Breast epithelium (tissue), 4 donors: ENCODE measurements around the gene POLH. TPM values are rescaled to one million over a fixed set of nuclear protein-coding genes. Genes with fewer than 3 reads are reported as not detected.
A peak's percentile ranks its signal among the peaks of the same experiment; 100 is the strongest.

ENCODE experiments used
- DNase-seq, 2 donors: peaks; one replicate each; pipeline ENCODE4 v3.0.0-alpha.2; 2019; ENCODE audit warnings: low spot score in 2 of 2
- H3K27ac ChIP-seq, 2 donors: fragments of 200-600 bp; sonication (generic) in 1 of 2; one replicate each; pipeline ENCODE4 v1.5.1; 2016 to 2019; ENCODE audit warnings: mild to moderate bottlenecking in 1 of 2
- H3K27me3 ChIP-seq, 2 donors: fragments of 200-600 bp; sonication (generic) in 1 of 2; one replicate each; pipeline versions ENCODE4 v1.5.1 to v1.6.0; 2017 to 2019; ENCODE audit warnings: control low read depth in 1 of 2, mild to moderate bottlenecking in 1 of 2
- H3K36me3 ChIP-seq: fragments of 200-600 bp; one replicate; pipeline ENCODE4 v1.5.1; 2019
- H3K4me1 ChIP-seq, 2 donors: fragments of 200-600 bp; sonication (generic); one replicate each; pipeline ENCODE4 v1.5.1; 2016 to 2019; ENCODE audit warnings: control low read depth in 1 of 2
- H3K4me3 ChIP-seq, 3 donors: fragments of 200-600 bp; sonication (generic); 1 replicate in 2 of 3; 2 replicates in 1 of 3; pipeline ENCODE4 v1.5.1; 2016 to 2019; ENCODE audit warnings: mild to moderate bottlenecking in 3 of 3, moderate library complexity in 2 of 3
- H3K9me3 ChIP-seq, 2 donors: fragments of 200-600 bp; sonication (generic) in 1 of 2; one replicate each; pipeline ENCODE4 v1.5.1; 2016 to 2019; ENCODE audit warnings: control low read depth in 1 of 2
- CTCF ChIP-seq, 3 donors: fragments of 450-650 bp; IDR thresholded peaks; one replicate each; pipeline ENCODE4 v1.5.1; 2016 to 2017; ENCODE audit warnings: antibody characterized with exemption in 3 of 3, mild to moderate bottlenecking in 3 of 3, moderate library complexity in 3 of 3
- POLR2A ChIP-seq: fragments of 450-650 bp; IDR thresholded peaks from one replicate; pipeline ENCODE4 v1.6.1; 2016; ENCODE audit warnings: antibody characterized with exemption, mild to moderate bottlenecking, moderate library complexity
- POLR2AphosphoS5 ChIP-seq, 3 donors: sonication (generic); formaldehyde crosslinking; IDR thresholded peaks; one replicate each; pipeline ENCODE4 v1.6.1; 2017; ENCODE audit warnings: antibody characterized with exemption in 3 of 3
- intact Hi-C: fragments of 100-400 bp; cut with DNase I; formaldehyde crosslinking; loops from one replicate; pipeline ENCODE4 v1.15.1; 2023; ENCODE audit warnings: low total_unique reads
- total RNA-seq, 3 donors: library from RNA; depleted of rRNA; stranded (reverse); fragments of >200 nt; gene quantifications; one replicate each; pipeline ENCODE4 v1.1.0, GENCODE V29; 2016

POLH gene
- total RNA-seq, 3 donors from 2014 or later: 8.6 to 13.0 (median 9.8) TPM

DNA sequence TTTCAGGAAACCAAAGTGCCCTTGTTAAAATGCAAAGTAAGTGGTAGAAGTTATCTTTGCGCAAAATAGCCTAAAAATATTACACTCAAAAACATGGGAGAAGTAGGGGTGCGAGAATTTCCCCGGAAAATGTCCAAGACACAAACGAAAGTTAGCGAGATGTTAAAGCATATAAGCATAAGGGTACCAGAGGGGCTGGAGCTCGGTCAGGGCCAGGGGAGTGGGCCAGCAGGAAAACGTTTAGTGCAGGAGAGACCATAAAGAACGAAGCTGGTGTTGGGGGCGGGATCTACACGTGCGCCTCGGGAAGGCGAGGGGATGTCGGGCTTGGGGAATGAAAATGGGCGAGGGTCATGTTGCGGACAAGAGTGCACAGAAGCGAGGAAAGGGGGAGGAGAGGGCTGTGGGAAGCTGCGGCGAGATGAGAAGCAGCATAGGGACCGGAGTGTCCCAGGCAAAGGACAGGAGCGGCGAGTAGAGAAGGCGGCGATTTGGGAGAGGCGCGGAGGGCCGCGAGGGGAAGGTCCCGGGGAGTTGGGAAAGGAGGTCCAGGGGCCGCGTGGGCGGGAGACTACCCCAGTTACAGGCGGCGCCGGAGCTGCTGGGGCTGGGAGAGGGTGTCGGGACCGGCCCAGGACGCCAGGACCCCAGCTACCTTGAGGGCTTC, 747 bp upstream of the POLH start:
- H3K4me3 ChIP-seq: peak overlapping the region; percentile 86 to 92 (median 87)
- DNase-seq: no peak
- intact Hi-C loops: no loop called here
- H3K27ac ChIP-seq: peak overlapping the region in 1 of 2 donors; percentile 62
- H3K36me3 ChIP-seq: peaks cover 8% of the 10 kb centered on the region
- TF ChIP-seq POLR2AphosphoS5 (IDR thresholded peaks at IDR 0.05) (no peak), POLR2A (no peak), CTCF (IDR thresholded peaks at IDR 0.05) (no peak)
- no peaks in the 10 kb centered on the region for H3K9me3 ChIP-seq
- peaks cover 4 to 11% of the 10 kb centered on the region in 2 donors for H3K4me1 ChIP-seq
- H3K27me3 ChIP-seq: no peaks in the 10 kb centered on the region

DNA sequence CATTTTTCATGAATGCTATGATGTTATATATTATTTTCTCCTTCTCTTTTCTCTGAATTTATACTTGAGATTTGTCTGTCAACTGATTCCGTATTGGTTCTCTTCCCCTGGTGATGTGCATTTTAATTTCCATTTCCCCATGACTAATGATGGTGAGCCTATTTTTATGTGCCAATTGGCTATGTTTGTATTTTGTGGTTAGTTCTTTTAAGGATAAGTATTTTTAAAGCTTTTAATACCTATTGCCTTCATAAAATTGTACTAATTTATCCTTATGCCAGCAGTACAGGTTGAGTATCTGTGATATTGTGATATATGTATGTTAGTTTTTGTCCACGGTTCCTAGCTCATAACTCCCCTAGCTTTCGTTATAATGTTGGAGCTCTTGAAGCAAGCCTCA, 2.8 kb downstream of the POLH start:
- no peaks in the 10 kb centered on the region for H3K36me3 ChIP-seq
- H3K27me3 ChIP-seq: no peaks in the 10 kb centered on the region
- H3K27ac ChIP-seq: peak overlapping the region in 1 of 2 donors; percentile 1
- DNase-seq: no peak
- H3K4me3 ChIP-seq: no peak overlapping the region
- TF ChIP-seq CTCF (IDR thresholded peaks at IDR 0.05) (no peak), POLR2A (no peak), POLR2AphosphoS5 (IDR thresholded peaks at IDR 0.05) (no peak)
- intact Hi-C loops: no loop called here
- H3K9me3 ChIP-seq: no peaks in the 10 kb centered on the region
- peaks cover 4 to 11% of the 10 kb centered on the region in 2 donors for H3K4me1 ChIP-seq

- no peaks in the 10 kb centered on the region for H3K27me3 ChIP-seq
- no peak overlapping the region for H3K4me3 ChIP-seq
- TF ChIP-seq CTCF (IDR thresholded peaks at IDR 0.05) (no peak), POLR2AphosphoS5 (IDR thresholded peaks at IDR 0.05) (no peak), POLR2A (no peak)
- intact Hi-C loops: no loop called here
- peak overlapping the region in 1 of 2 donors; percentile 1 for H3K27ac ChIP-seq
- H3K9me3 ChIP-seq: no peaks in the 10 kb centered on the region
- peaks cover 4 to 11% of the 10 kb centered on the region in 2 donors for H3K4me1 ChIP-seq
- no peaks in the 10 kb centered on the region for H3K36me3 ChIP-seq
- DNase-seq: no peak
Measured at GRCh38 chr6:43579171-43579570, 3.2 kb downstream of the POLH start.

- intact Hi-C loops: no loop called here
- Histone ChIP-seq H3K36me3 (no peaks in the 10 kb centered on the region), H3K9me3 (no peaks in the 10 kb centered on the region), H3K4me3 (no peak overlapping the region), H3K4me1 (no peaks in the 10 kb centered on the region), H3K27me3 (no peaks in the 10 kb centered on the region), H3K27ac (peak overlapping the region in 1 of 2 donors; percentile 49)
- DNase-seq: no peak
- TF ChIP-seq CTCF (IDR thresholded peaks at IDR 0.05): no peak
- no peak for TF ChIP-seq POLR2A
- TF ChIP-seq POLR2AphosphoS5 (IDR thresholded peaks at IDR 0.05): no peak
Measured at GRCh38 chr6:43582911-43583310, 6.9 kb downstream of the POLH start.

- TF ChIP-seq POLR2AphosphoS5 (IDR thresholded peaks at IDR 0.05): no peak
- no peak for TF ChIP-seq POLR2A
- no peak for TF ChIP-seq CTCF (IDR thresholded peaks at IDR 0.05)
- Histone ChIP-seq H3K27ac (no peak overlapping the region), H3K36me3 (no peaks in the 10 kb centered on the region), H3K9me3 (no peaks in the 10 kb centered on the region), H3K4me1 (no peaks in the 10 kb centered on the region), H3K27me3 (no peaks in the 10 kb centered on the region), H3K4me3 (no peak overlapping the region)
- DNase-seq: no peak
- intact Hi-C loops: no loop called here
Measured at GRCh38 chr6:43584892-43585570, 9.0 kb downstream of the POLH start.
